Astrocyte of the spinal cord (primary cell): Measurements from ENCODE around the gene DYSF.

Experiments
- DNase-seq: peaks from one replicate; pipeline ENCODE4 v3.0.0; 2011; ENCODE audit warnings: low read depth, low spot score
- H3K4me3 ChIP-seq: 2 replicates; pipeline ENCODE4 v1.5.1; 2011; ENCODE audit warnings: low read depth, mild to moderate bottlenecking, low read length, moderate library complexity
- CTCF ChIP-seq: IDR thresholded peaks from 2 replicates; pipeline ENCODE4 v1.5.1; 2012; ENCODE audit warnings: low read depth, mild to moderate bottlenecking, low read length, inconsistent platforms
- in situ Hi-C: cut with HindIII; loops from 2 replicates; pipeline ENCODE4 v1.10.0; 2017; ENCODE audit warnings: low sequenced_read_pairs

DYSF gene

DNA sequence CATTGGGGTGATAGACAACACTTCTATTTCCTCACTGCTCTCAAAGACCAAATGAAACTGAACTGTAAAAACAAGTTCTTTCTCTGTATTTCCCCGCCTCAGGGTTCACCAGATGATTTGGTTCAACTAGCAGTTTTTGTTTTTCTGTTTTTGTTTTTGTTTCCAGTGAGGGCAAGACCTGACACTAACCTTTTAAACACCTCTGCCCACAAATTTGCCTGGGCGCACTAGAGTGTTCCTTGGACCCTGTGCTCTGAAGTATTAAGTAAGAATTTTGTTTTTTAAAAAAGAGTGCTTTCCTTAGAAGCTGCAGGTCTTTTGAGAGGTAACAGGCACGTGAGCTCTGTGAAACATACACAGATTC is 92.9 kb downstream of the DYSF start:
- H3K4me3 ChIP-seq, result no peak overlapping the region
- no peak for DNase-seq
- in situ Hi-C loops, result no loop called here
- TF ChIP-seq CTCF, result no peak

DNA sequence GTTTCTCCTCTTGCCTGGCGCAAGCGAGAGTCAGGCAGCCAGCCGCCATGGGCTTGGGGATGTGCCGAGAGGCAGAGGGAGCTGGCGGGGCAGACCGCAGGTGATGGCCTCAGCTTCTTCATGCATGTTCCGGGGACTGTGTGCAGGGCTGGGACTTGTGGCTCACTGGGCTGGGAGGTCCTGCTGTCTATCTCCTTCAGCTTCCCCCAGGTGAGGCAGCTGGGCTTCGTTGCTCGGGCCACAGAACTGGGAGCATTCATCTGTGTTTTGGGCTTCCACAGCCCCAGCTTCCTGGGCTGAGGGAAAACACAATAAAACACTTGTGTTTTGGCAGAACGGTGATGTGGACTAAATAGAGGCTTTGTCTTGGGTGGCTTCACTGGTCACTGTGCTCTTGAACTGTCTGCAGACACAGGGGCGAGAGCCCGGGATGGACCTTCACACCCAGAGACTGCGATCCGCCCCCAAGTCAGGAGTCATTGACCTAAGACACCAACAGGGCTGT is 93.5 kb downstream of the DYSF start:
- H3K4me3 ChIP-seq, result no peak overlapping the region
- in situ Hi-C loops, result no loop called here
- TF ChIP-seq CTCF, result no peak
- no peak for DNase-seq

DNA sequence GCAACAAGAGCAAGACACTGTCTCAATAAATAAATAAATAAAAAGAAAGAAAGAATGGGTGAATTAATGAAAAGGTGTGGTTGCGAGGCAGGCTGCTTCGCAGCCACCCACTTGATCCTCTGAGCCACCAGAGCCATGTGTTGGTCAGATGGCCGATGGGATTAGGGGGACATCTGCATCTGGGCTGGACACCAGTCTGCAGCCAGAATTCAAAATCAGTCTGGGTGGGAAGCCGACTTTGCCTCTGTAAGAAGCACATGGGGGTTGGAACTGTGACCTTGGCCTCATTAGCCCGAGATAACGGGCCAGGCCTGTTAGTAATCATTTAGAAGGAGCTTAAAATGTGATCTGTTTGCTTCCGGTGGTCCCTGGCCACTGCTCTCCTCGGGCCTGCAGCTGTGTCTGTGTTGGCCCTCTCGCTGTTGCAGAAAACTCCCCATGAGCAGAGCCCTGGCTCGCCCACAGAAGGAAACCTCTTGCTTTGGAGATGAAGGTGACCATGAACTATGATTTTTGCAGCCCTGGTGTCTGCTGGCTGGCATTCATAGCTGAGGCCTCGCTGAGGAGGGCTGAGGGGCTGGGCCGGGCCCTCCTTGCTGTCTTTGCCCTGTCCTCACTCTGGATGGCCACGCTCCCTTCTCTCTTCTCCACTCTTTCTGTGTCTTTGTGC is 94.4 kb downstream of the DYSF start:
- DNase-seq, result no peak
- no peak overlapping the region for H3K4me3 ChIP-seq
- TF ChIP-seq CTCF, result no peak
- in situ Hi-C loops, result no loop called here

DNA sequence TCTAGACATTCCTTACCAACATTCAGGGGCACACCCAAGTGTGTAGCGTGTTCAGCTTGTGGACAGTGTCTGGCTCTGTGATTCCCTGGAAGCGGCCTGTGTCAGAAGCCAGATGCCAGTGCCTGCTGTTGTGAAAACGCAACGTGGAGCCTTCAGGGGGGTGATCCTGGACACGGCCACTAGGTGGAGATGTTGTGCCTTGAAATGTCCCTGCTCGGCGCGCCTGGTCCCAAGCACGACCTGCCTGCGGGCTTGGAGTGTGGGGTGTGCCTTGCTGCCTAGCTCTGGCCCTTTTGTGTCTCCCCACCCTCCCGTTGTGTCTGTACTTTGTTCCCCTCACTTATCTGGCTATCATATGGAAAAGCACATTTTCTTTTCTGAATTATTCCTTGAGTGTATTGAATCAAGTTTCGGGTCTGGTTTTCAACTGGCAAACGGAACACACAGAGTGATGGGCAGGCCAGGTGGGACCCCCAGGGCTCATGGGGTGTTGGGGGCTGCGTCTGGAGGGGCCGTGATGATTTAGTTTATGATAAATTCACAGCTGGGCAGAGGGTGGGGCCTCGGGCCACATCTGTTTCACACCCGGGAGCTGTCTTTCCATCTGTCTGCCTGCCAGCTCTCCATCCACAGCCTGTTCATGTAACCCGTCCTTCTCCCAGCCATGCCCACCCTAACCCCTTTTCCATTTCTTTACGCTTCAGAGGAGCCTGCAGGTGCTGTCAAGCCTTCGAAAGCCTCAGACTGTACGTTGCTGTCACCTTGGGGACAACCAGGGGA is 95.5 kb downstream of the DYSF start:
- DNase-seq, result peak; percentile 39
- TF ChIP-seq CTCF, result peak; percentile 73
- in situ Hi-C loops, result no loop called here
- H3K4me3 ChIP-seq, result no peak overlapping the region

GRCh38 chr2:71550801-71551630 is 97.7 kb downstream of the DYSF start:
- TF ChIP-seq CTCF, result no peak
- in situ Hi-C loops, result no loop called here
- no peak for DNase-seq
- no peak overlapping the region for H3K4me3 ChIP-seq

DNA sequence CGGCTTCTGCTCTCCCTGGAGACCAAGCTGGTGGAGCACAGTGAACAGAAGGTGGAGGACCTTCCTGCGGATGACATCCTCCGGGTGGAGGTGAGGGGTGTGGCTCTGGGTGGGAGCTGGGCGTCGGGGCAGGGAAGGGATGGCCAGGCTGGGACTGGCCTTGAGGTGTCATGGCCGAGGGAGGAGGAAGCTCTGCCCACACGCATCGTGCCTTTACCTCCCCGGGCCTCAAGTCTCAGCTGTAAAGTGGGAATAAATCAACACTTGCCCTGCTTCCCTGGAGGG is 98.2 kb downstream of the DYSF start:
- no peak for TF ChIP-seq CTCF
- no peak overlapping the region for H3K4me3 ChIP-seq
- in situ Hi-C loops, result no loop called here
- no peak for DNase-seq
